GM13977 (cell line): Measurements from ENCODE around the gene DGKQ.

Experiments
- DNase-seq: peaks from one replicate; pipeline ENCODE4 v3.0.0; 2012; ENCODE audit warnings: low spot score
- in situ Hi-C: fragments of 300-500 bp; cut with MboI; formaldehyde crosslinking; loops from one replicate; pipeline ENCODE4 v1.12.0; 2022; ENCODE audit warnings: low sequenced_read_pairs, low pct_unique_long_range_greater_than_20kb, mixed read lengths, inconsistent platforms; ENCODE audit not compliant: unreplicated experiment
- TF ChIP-seq, protein P1 (sequence below): IDR thresholded peaks from 2 replicates; pipeline ENCODE4 v1.5.1; 2012; ENCODE audit warnings: mild to moderate bottlenecking, control low read depth; ENCODE audit not compliant: insufficient read depth; ENCODE audit errors: extremely low read depth, missing control alignments

The DGKQ gene

DNA sequence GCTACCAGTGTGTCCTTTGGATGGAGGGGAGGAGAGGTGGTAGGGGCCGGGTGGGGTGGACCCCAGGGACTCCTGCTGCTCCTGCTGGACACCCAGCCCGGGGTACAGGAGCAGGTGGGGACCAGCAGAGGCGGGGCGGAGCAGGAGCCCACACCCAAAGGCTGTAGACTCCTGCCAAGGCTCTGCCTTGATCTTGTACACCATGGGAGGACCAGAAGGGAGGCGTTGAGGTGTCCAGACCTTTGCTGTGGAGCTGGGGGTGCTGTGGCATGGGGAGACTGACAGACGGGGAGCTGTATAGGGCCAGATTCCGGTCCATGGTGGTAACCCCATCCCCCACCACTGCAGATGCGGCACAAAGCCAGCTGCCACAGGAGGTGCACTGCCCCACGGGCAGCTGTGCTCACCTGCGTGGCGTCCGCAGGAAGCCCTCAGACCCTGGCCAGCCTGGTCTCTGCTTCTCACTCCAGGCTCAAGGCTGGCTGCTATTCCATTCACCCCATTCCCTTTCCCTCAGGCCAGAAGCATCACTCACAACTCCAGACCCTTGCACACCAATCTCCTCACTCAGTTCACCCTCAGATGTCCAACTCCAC, 24.8 kb upstream of the DGKQ start:
- in situ Hi-C loops, result no loop called here
- TF ChIP-seq, protein P1, sequence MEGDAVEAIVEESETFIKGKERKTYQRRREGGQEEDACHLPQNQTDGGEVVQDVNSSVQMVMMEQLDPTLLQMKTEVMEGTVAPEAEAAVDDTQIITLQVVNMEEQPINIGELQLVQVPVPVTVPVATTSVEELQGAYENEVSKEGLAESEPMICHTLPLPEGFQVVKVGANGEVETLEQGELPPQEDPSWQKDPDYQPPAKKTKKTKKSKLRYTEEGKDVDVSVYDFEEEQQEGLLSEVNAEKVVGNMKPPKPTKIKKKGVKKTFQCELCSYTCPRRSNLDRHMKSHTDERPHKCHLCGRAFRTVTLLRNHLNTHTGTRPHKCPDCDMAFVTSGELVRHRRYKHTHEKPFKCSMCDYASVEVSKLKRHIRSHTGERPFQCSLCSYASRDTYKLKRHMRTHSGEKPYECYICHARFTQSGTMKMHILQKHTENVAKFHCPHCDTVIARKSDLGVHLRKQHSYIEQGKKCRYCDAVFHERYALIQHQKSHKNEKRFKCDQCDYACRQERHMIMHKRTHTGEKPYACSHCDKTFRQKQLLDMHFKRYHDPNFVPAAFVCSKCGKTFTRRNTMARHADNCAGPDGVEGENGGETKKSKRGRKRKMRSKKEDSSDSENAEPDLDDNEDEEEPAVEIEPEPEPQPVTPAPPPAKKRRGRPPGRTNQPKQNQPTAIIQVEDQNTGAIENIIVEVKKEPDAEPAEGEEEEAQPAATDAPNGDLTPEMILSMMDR, result no peak
- no peak for DNase-seq

DNA sequence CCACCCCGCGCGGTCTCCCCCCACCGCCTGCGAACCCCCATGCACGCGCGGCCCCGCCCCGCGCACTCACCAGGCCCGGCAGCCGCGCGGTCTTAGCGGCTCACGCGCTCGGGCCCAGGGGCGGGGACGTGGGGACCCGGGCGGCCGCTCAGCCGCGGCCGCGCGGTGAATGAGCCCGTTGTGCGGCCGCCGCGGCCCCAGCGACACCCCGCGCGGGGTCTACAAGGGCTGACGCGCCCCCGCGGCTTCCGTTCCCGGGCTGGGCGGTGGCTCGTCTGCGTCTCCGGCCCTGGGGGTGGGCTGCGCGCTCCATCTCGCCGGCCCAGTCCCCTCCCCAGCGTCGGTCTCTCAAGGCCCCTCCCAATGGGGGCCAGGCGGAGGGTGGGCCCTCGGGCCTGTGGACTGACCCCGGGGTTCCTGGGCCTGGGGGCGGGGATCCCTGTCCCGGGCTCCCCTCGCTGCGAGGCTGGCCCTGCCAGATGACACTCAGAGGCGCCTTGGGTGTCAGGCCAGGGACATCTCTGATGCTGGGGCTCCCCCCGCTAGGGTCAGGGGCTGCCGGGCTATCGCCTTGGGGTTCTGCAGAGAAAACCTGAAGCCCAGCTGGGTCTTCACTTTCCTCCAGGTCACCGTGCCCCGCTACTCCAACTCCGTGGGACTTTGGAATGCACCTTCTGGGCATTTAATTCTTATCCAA, 24.2 kb upstream of the DGKQ start:
- TF ChIP-seq, protein P1, result no peak
- in situ Hi-C loops, result no loop called here

GRCh38 chr4:996997-997374, 23.6 kb upstream of the DGKQ start:
- in situ Hi-C loops, result no loop called here
- DNase-seq, result no peak
- TF ChIP-seq, protein P1, result no peak

More for the DNA sequence above, 24.2 kb upstream of the DGKQ start:
- no peak for DNase-seq

DNA sequence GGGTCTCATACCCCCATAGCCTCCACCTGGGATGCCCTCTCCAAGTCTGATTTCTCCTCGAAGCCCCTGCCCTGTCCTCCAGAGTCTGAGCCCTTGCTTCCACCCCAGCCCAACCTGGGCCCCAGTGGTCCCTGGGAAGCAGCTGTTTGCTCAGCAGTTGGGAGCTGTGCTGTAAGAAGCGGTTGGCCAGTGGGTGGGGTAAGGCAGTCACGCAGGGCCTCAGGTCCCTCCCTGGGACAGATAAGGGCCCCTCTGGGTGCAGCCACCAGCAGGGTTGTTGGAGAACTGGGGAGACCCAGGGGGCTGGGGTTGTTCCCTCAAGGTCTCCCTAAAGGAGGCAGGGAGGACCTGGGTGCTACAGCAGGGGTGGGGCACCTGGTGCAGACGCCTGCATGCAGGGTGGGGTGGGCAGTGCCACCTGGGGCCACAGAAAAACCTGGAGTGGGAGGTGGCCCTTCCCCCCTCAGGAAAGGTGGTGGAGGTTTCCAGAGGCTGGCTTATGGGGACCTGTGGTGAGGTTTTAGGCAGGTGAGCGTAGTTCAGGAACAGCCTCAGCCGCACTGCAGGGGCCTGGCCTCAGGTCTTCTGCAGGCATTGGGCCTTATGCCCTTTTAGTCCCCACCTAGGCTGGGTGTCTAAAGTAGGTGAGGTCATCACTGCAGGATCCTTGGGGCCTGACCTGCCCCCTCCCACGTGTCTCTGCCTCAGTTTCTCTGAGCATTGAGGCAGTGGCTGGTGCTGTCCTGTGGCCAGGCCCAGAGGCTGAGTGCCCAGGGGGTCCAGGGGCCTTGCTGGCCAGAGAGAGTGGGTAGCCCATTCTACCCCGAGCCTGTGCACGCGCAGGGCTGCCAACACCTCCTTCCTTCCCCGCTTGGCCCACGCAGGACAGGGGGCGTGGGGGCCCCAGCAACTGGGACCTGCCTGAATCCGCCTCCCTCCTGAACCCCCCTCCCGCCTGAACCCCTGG, 22.9 kb upstream of the DGKQ start:
- TF ChIP-seq, protein P1, result no peak
- no peak for DNase-seq
- in situ Hi-C loops, result no loop called here

DNA sequence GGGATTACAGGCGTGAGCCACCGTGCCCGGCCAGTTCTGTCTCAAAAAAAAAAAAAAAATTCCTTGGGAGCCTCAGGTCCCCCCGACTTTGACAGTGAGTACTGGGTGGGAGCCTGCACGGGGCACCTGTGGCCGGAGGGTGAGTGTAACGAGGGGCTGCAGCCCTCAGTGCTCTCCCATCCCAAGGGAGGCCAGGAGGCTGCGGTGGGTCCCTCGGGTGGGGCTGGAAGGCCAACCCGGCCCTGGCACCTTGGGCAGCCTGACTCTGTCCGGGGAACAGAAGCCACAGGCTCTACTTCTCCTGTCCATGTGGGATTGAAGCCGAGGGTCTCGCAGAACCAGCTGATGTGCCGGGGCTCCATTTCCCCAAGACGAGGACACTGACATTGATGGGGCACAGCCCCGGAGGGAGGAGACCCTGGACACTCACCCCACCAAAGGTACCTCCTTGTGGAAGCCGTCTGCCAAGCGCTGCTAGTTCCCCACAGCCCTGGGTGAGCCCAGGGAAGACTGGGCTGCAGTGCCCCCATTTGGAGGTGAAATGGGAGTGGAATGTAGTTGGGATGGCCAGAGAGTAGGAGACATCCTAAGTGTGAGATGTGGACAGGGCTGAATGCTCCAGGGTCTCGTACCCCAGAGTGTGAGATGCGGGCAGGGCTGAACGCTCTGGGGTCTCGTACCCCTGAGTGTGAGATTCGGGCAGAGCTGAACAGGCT, 22.1 kb upstream of the DGKQ start:
- in situ Hi-C loops, result no loop called here
- DNase-seq, result no peak
- TF ChIP-seq, protein P1, result no peak
